ENCODE data around the gene SLC52A1. TPM values are rescaled to one million over a fixed set of nuclear protein-coding genes. Genes with fewer than 3 reads are reported as not detected.
"Not testable (repeated sequence)": the region's sequence is repeated elsewhere in the genome, so short reads cannot be mapped to it uniquely, and the experiment has no call there.

Gene SLC52A1
- under 1 TPM; 0.48 to 0.82 TPM for total RNA-seq

GRCh38 chr17:5035315-5035714, at the start of gene SLC52A1:
Gene SLC52A1 (minus strand): TSS chr17:5035426. CDS start chr17:5034606, 820 bp downstream.
- H3K4me3 Mint-ChIP-seq = no peak within 1 kb of the TSS
- CTCF ChIA-PET = interaction anchor here (1.0 to 2.2 kb wide), 6 partner anchors 10 to 29 kb away, joined by 3 to 11 read pairs (median 6); no protein-coding TSS in a partner anchor
- POLR2A ChIA-PET = no interaction called here
- H3K36me3 Mint-ChIP-seq (ENCODE audit: low read depth) = peaks cover 6% of the 10 kb centered on the region
- H3K27me3 Mint-ChIP-seq = no peaks in the 10 kb centered on the region
- H3K4me1 Mint-ChIP-seq = peaks cover 35% of the 10 kb centered on the region
- peaks cover under 1% of the 10 kb centered on the region for H3K9me3 Mint-ChIP-seq
- H3K27ac Mint-ChIP-seq = no peak within 1 kb of the TSS
- DNase-seq = no peak

GRCh38 chr17:5080591-5080990, 45.4 kb upstream of the SLC52A1 start:
- CTCF ChIA-PET = interaction anchor here (0.6 to 0.7 kb wide), 3 partner anchors 199 to 447 kb away, joined by 3 to 6 read pairs (median 3); no protein-coding TSS in a partner anchor
- Mint-ChIP-seq H3K4me3 (no peak overlapping the region), H3K27me3 (no peaks in the 10 kb centered on the region), H3K9me3 (peaks cover 22% of the 10 kb centered on the region), H3K36me3 (ENCODE audit: low read depth) (peaks cover 44% of the 10 kb centered on the region), H3K4me1 (peaks cover 26% of the 10 kb centered on the region), H3K27ac (peak overlapping the region; percentile 21)
- POLR2A ChIA-PET = no interaction called here
- DNase-seq = no peak

GRCh38 chr17:5078106-5079028, 43.1 kb upstream of the SLC52A1 start, which contains the start of gene ZFP3:
Gene ZFP3 (plus strand): TSS chr17:5078467. CDS start chr17:5091505, 13,038 bp downstream.
- Mint-ChIP-seq H3K27ac (peak within 1 kb of the TSS; percentile 86), H3K4me3 (peak within 1 kb of the TSS; percentile 83), H3K27me3 (no peaks in the 10 kb centered on the region), H3K36me3 (ENCODE audit: low read depth) (peaks cover 30% of the 10 kb centered on the region), H3K4me1 (peaks cover 26% of the 10 kb centered on the region), H3K9me3 (peaks cover 12% of the 10 kb centered on the region)
- ChIA-PET POLR2A (no interaction called here), CTCF (interaction anchor here (0.6 to 1.6 kb wide), 8 partner anchors 9 to 891 kb away, joined by 3 to 5 read pairs (median 4); no protein-coding TSS in a partner anchor)
- DNase-seq = peak; percentile 76

- Mint-ChIP-seq H3K4me1 (peaks cover 26% of the 10 kb centered on the region), H3K4me3 (peak overlapping the region; percentile 83), H3K36me3 (ENCODE audit: low read depth) (peaks cover 25% of the 10 kb centered on the region), H3K27ac (peak overlapping the region; percentile 86), H3K27me3 (no peaks in the 10 kb centered on the region), H3K9me3 (peaks cover 8% of the 10 kb centered on the region)
- no peak for DNase-seq
- ChIA-PET POLR2A (interaction anchor here (0.6 kb wide), 1 partner anchor 90 kb away, joined by 3 read pairs; no protein-coding TSS in a partner anchor), CTCF (interaction anchor here (1.5 kb wide), 1 partner anchor 10 kb away, joined by 3 read pairs; no protein-coding TSS in a partner anchor)
Measured at GRCh38 chr17:5077781-5078105, 42.5 kb upstream of the SLC52A1 start.

GRCh38 chr17:5077275-5077674, 42.0 kb upstream of the SLC52A1 start:
- POLR2A ChIA-PET = interaction anchor here (0.6 kb wide), 1 partner anchor 89 kb away, joined by 3 read pairs; no protein-coding TSS in a partner anchor

GRCh38 chr17:5075472-5075871, 40.2 kb upstream of the SLC52A1 start:
- POLR2A ChIA-PET = interaction anchor here (0.8 kb wide), 1 partner anchor 296 kb away, joined by 3 read pairs; no protein-coding TSS in a partner anchor
- CTCF ChIA-PET = interaction anchor here (0.6 kb wide), 3 partner anchors 78 to 810 kb away, joined by 3 read pairs; partner anchors contain the start of gene INCA1
- H3K4me1 Mint-ChIP-seq = peaks cover 23% of the 10 kb centered on the region

More at GRCh38 chr17:5077275-5077674, 42.0 kb upstream of the SLC52A1 start:
- Mint-ChIP-seq H3K4me3 (peak overlapping the region; percentile 83), H3K4me1 (peaks cover 26% of the 10 kb centered on the region), H3K27ac (peak overlapping the region; percentile 86), H3K36me3 (ENCODE audit: low read depth) (peaks cover 23% of the 10 kb centered on the region)
- CTCF ChIA-PET = interaction anchor here (1.5 kb wide), 1 partner anchor 9 kb away, joined by 3 read pairs; no protein-coding TSS in a partner anchor
- not testable (repeated sequence) for H3K9me3 Mint-ChIP-seq, DNase-seq, H3K27me3 Mint-ChIP-seq

GRCh38 chr17:5069724-5070123, 34.5 kb upstream of the SLC52A1 start:
- no peak for DNase-seq
- ChIA-PET CTCF (no interaction called here), POLR2A (no interaction called here)
- H3K9me3 Mint-ChIP-seq = no peaks in the 10 kb centered on the region
- H3K4me3 Mint-ChIP-seq = no peak overlapping the region
- H3K36me3 Mint-ChIP-seq (ENCODE audit: low read depth) = peaks cover 5% of the 10 kb centered on the region
- no peak overlapping the region for H3K27ac Mint-ChIP-seq
- H3K4me1 Mint-ChIP-seq = peaks cover 3% of the 10 kb centered on the region
- no peaks in the 10 kb centered on the region for H3K27me3 Mint-ChIP-seq

More at GRCh38 chr17:5075472-5075871, 40.2 kb upstream of the SLC52A1 start:
- DNase-seq, H3K4me3 Mint-ChIP-seq, H3K27ac Mint-ChIP-seq, H3K27me3 Mint-ChIP-seq, H3K9me3 Mint-ChIP-seq: not testable (repeated sequence)
- H3K36me3 Mint-ChIP-seq (ENCODE audit: low read depth) = peaks cover 16% of the 10 kb centered on the region

- ChIA-PET POLR2A (interaction anchor here (0.5 kb wide), 1 partner anchor 16 kb away, joined by 3 read pairs; no protein-coding TSS in a partner anchor), CTCF (interaction anchor here (0.6 to 1.3 kb wide), 6 partner anchors 10 to 297 kb away, joined by 3 to 6 read pairs (median 4); partner anchors contain the start of gene ZFP3)
- no peak for DNase-seq
- Mint-ChIP-seq H3K36me3 (ENCODE audit: low read depth) (peaks cover 5% of the 10 kb centered on the region), H3K9me3 (no peaks in the 10 kb centered on the region), H3K27me3 (no peaks in the 10 kb centered on the region), H3K27ac (no peak overlapping the region), H3K4me3 (no peak overlapping the region), H3K4me1 (peaks cover 3% of the 10 kb centered on the region)
Measured at GRCh38 chr17:5068236-5068635, 33.0 kb upstream of the SLC52A1 start.

- no peak for DNase-seq
- ChIA-PET CTCF (no interaction called here), POLR2A (no interaction called here)
- Mint-ChIP-seq H3K9me3 (no peaks in the 10 kb centered on the region), H3K4me1 (peaks cover 12% of the 10 kb centered on the region), H3K36me3 (ENCODE audit: low read depth) (peaks cover 5% of the 10 kb centered on the region), H3K27ac (no peak overlapping the region), H3K4me3 (no peak overlapping the region), H3K27me3 (no peaks in the 10 kb centered on the region)
Measured at GRCh38 chr17:5065227-5065744, 30.1 kb upstream of the SLC52A1 start.

- DNase-seq = no peak
- no peaks in the 10 kb centered on the region for H3K9me3 Mint-ChIP-seq
- POLR2A ChIA-PET = interaction anchor here (0.7 kb wide), 1 partner anchor 574 kb away, joined by 11 read pairs; no protein-coding TSS in a partner anchor
- H3K27me3 Mint-ChIP-seq = no peaks in the 10 kb centered on the region
- CTCF ChIA-PET = interaction anchor here (0.7 kb wide), 1 partner anchor 147 kb away, joined by 4 read pairs; no protein-coding TSS in a partner anchor
- peaks cover 7% of the 10 kb centered on the region for H3K4me1 Mint-ChIP-seq
- H3K4me3 Mint-ChIP-seq = no peak overlapping the region
- peaks cover 20% of the 10 kb centered on the region for H3K36me3 Mint-ChIP-seq (ENCODE audit: low read depth)
- H3K27ac Mint-ChIP-seq = no peak overlapping the region
Measured at GRCh38 chr17:5055543-5055942, 20.3 kb upstream of the SLC52A1 start.

GRCh38 chr17:5050278-5050677, 15.1 kb upstream of the SLC52A1 start:
- no peak for DNase-seq
- H3K36me3 Mint-ChIP-seq (ENCODE audit: low read depth) = peaks cover 45% of the 10 kb centered on the region
- H3K27ac Mint-ChIP-seq = peak overlapping the region; percentile 93
- no peaks in the 10 kb centered on the region for H3K9me3 Mint-ChIP-seq
- H3K27me3 Mint-ChIP-seq = no peaks in the 10 kb centered on the region
- ChIA-PET CTCF (interaction anchor here (0.9 to 1.6 kb wide), 3 partner anchors 18 to 83 kb away, joined by 3 to 5 read pairs (median 5); no protein-coding TSS in a partner anchor), POLR2A (interaction anchor here (0.6 kb wide), 1 partner anchor 12 kb away, joined by 6 read pairs; no protein-coding TSS in a partner anchor)
- H3K4me1 Mint-ChIP-seq = peaks cover 49% of the 10 kb centered on the region
- H3K4me3 Mint-ChIP-seq = no peak overlapping the region

- DNase-seq = peak; percentile 81
- ChIA-PET POLR2A (no interaction called here), CTCF (interaction anchor here (0.6 to 1.6 kb wide), 9 partner anchors 18 to 82 kb away, joined by 3 to 5 read pairs (median 4); partner anchors contain the start of gene ZFP3)
- Mint-ChIP-seq H3K27me3 (no peaks in the 10 kb centered on the region), H3K9me3 (no peaks in the 10 kb centered on the region), H3K4me1 (peaks cover 56% of the 10 kb centered on the region), H3K36me3 (ENCODE audit: low read depth) (peaks cover 45% of the 10 kb centered on the region), H3K27ac (peak overlapping the region; percentile 93), H3K4me3 (peak overlapping the region; percentile 32)
Measured at GRCh38 chr17:5049314-5049841, 14.2 kb upstream of the SLC52A1 start.
